Chondrocyte (in vitro differentiated cells): ENCODE data around the gene MAD2L1. TPM values are rescaled to one million over a fixed set of nuclear protein-coding genes. Genes with fewer than 3 reads are reported as not detected.
A peak's percentile ranks its signal among the peaks of the same experiment; 100 is the strongest.

Source experiments
- DNase-seq: peaks from one replicate; pipeline ENCODE4 v3.0.0; 2021; ENCODE audit warnings: mixed read lengths, low spot score
- H3K27ac Mint-ChIP-seq: one replicate; pipeline ENCODE4 v1.8.0; 2021; ENCODE audit warnings: mild to moderate bottlenecking, moderate library complexity, mixed read lengths; ENCODE audit not compliant: unreplicated experiment
- H3K27me3 Mint-ChIP-seq: 2 replicates; pipeline ENCODE4 v1.8.0; 2021; ENCODE audit warnings: low read depth, mixed read lengths
- H3K36me3 Mint-ChIP-seq: 2 replicates; pipeline ENCODE4 v1.8.0; 2021; ENCODE audit warnings: low read depth, mixed read lengths
- H3K4me1 Mint-ChIP-seq: 2 replicates; pipeline ENCODE4 v1.8.0; 2021; ENCODE audit warnings: low read depth, mild to moderate bottlenecking, mixed read lengths
- H3K4me3 Mint-ChIP-seq: one replicate; pipeline ENCODE4 v1.8.0; 2021; ENCODE audit warnings: mild to moderate bottlenecking, moderate library complexity, mixed read lengths; ENCODE audit not compliant: unreplicated experiment
- H3K9me3 Mint-ChIP-seq: 2 replicates; pipeline ENCODE4 v1.8.0; 2021; ENCODE audit warnings: low read depth, mixed read lengths
- total RNA-seq: library from RNA; stranded (reverse); gene quantifications from 3 replicates; pipeline ENCODE4 v1.2.1, GENCODE V29; 2021
- TF ChIP-seq, protein P1 (sequence below): fragments of 200-600 bp; sonication (generic); IDR thresholded peaks from 2 replicates; pipeline ENCODE4 v1.5.0; 2021; ENCODE audit warnings: antibody characterized with exemption, mild to moderate bottlenecking, moderate library complexity

MAD2L1 gene
- total RNA-seq, 1 donor from 2014 or later: 7.7 TPM

DNA sequence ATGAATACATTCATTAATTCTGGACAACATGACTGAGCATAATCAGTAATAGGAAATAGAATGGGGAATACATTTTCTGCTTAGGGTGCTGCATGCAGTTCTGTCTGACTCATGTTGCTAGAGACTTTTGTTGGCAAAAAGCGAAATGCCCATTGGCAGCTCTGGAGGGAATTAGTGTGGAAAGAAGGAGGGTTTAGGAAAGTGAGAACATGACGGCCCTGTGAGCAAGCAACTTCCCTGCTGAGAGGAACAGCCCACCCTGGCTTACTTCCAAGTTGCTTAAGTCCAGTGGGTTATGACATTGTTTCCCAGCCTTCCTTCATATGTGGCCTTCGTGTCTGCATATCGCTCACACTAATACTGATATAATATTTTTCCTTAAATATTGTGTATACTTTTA is 13.8 kb downstream of the MAD2L1 start:
- no peak for DNase-seq
- TF ChIP-seq, protein P1, sequence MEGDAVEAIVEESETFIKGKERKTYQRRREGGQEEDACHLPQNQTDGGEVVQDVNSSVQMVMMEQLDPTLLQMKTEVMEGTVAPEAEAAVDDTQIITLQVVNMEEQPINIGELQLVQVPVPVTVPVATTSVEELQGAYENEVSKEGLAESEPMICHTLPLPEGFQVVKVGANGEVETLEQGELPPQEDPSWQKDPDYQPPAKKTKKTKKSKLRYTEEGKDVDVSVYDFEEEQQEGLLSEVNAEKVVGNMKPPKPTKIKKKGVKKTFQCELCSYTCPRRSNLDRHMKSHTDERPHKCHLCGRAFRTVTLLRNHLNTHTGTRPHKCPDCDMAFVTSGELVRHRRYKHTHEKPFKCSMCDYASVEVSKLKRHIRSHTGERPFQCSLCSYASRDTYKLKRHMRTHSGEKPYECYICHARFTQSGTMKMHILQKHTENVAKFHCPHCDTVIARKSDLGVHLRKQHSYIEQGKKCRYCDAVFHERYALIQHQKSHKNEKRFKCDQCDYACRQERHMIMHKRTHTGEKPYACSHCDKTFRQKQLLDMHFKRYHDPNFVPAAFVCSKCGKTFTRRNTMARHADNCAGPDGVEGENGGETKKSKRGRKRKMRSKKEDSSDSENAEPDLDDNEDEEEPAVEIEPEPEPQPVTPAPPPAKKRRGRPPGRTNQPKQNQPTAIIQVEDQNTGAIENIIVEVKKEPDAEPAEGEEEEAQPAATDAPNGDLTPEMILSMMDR: no peak
- no peaks in the 10 kb centered on the region for H3K27me3 Mint-ChIP-seq
- H3K4me1 Mint-ChIP-seq: peaks cover 26% of the 10 kb centered on the region
- H3K36me3 Mint-ChIP-seq: no peaks in the 10 kb centered on the region
- no peak overlapping the region for H3K4me3 Mint-ChIP-seq
- no peak overlapping the region for H3K27ac Mint-ChIP-seq
- no peaks in the 10 kb centered on the region for H3K9me3 Mint-ChIP-seq

DNA sequence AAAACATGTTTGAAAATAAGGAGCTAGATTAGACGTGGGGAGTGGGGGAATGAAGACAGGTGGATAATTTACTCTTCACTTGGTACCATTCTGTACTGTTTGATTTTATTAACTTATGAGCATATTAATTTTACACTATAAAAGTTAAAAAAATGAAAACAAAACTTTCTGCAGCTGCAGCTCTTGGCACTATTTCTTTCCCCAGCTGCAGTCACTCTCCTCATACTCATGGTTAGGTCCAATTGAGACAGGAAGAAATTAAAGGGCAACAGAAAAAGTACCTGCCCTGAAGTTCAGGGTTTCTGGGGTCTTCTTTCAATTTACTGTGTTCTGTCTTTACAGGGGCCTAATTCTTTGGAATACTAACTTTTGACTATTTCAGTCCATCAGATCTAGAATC is 15.4 kb downstream of the MAD2L1 start:
- Mint-ChIP-seq H3K4me3 (no peak overlapping the region), H3K9me3 (no peaks in the 10 kb centered on the region), H3K36me3 (no peaks in the 10 kb centered on the region), H3K27me3 (no peaks in the 10 kb centered on the region), H3K27ac (no peak overlapping the region), H3K4me1 (peaks cover 26% of the 10 kb centered on the region)
- no peak for DNase-seq
- TF ChIP-seq, protein P1: no peak

DNA sequence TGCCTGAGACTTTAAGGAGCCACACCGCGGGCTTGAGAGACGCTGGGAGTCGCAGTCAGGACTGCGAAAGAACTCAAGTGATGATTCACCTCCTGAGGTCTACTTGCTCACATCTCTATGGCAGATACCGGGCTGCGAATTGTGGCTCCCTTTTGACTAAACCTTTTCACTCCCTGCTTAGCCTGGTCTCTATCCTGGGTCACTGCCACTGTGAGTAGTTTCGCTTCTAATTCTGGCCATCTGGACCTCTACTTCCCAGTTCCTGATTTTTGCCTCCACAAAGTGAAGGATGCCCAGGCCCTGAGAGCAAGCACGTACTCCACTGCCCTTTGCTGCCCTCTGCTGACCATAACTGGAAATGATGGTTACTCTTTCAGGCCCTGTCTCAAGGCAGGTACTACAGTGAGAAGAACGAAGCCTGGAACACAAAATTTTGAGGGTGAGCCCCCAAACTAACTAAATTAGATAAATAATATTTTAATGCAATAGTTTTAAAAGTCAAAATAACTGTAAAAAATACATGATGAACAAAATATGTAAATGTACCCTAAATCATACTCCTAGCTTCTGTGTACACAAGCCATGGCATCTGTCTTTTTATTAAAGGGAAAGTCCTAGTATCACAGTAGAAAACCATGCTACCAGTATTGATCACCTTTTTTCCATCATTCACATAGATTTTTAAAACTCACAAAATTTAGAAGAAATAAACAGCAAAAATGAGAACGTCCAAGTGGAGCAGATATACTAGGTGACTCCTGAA is 16.7 kb downstream of the MAD2L1 start:
- H3K4me3 Mint-ChIP-seq: peak overlapping the region; percentile 48
- TF ChIP-seq, protein P1: peak; percentile 95
- H3K27me3 Mint-ChIP-seq: no peaks in the 10 kb centered on the region
- H3K36me3 Mint-ChIP-seq: no peaks in the 10 kb centered on the region
- H3K9me3 Mint-ChIP-seq: no peaks in the 10 kb centered on the region
- H3K4me1 Mint-ChIP-seq: peaks cover 19% of the 10 kb centered on the region
- H3K27ac Mint-ChIP-seq: no peak overlapping the region
- DNase-seq: no peak

DNA sequence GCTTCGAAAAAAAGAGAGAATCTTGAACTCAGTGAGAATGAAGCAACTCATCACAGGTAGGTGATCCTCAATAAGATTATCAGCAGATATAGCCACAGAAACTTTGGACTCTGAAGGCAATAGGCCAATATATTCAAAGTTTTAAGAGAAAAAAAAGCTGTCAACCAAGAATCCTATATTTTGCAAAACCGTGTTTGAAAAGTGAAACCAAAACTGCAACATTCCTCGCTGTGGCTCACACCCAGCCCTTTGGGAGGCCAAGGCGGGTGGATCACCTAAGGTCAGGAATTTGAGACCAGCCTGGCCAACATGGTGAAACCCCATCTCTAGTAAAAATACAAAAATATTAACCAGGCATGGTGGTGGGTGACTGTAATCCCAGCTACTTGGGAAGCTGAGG is 22.8 kb downstream of the MAD2L1 start:
- no peaks in the 10 kb centered on the region for H3K4me1 Mint-ChIP-seq
- no peak overlapping the region for H3K27ac Mint-ChIP-seq
- H3K9me3 Mint-ChIP-seq: peaks cover 6% of the 10 kb centered on the region
- TF ChIP-seq, protein P1: no peak
- DNase-seq: no peak
- H3K27me3 Mint-ChIP-seq: no peaks in the 10 kb centered on the region
- no peak overlapping the region for H3K4me3 Mint-ChIP-seq
- H3K36me3 Mint-ChIP-seq: peaks cover 4% of the 10 kb centered on the region

DNA sequence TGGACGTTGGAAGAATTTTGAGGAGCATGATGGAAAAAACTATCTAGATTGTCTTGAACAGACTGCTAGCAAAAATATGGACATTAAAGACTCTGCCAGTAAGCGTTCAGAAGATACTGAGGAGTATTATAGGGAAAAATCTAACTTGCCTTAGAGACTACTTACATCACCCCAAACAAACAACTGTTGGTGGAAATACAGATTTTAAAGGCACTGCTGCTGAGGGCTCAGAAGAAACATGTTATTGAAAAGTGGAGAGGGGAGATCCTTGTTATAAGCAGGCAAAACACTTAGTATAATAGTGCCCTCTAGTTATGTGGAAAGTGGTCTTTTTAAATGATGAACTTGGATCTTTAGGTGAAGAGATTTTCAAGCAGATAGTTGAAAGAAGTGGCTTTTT is 29.2 kb downstream of the MAD2L1 start:
- Mint-ChIP-seq H3K4me1 (no peaks in the 10 kb centered on the region), H3K4me3 (no peak overlapping the region), H3K36me3 (no peaks in the 10 kb centered on the region), H3K9me3 (no peaks in the 10 kb centered on the region), H3K27me3 (peaks cover 1% of the 10 kb centered on the region), H3K27ac (no peak overlapping the region)
- TF ChIP-seq, protein P1: no peak
- DNase-seq: no peak
